Naive thymus-derived CD4-positive, alpha-beta T cell (primary cell): ENCODE measurements around the gene PHF20. TPM values are rescaled to one million over a fixed set of nuclear protein-coding genes. Genes with fewer than 3 reads are reported as not detected.
"Not testable (repeated sequence)": the region's sequence is repeated elsewhere in the genome, so short reads cannot be mapped to it uniquely, and the experiment has no call there.

Experiments used
- ATAC-seq: fragments of 150-1000 bp; cut with Tn5 transposase; 2 replicates; pipeline ENCODE4 v1.10.0; 2021; ENCODE audit warnings: mild to moderate bottlenecking, moderate library complexity
- CTCF ChIA-PET: fragments of 350-600 bp; sonication (Branson Sonifier 250); formaldehyde crosslinking; loops from one replicate; lab custom pipeline; 2021; ENCODE audit warnings: antibody characterized with exemption; lab: Charles Lee
- POLR2A ChIA-PET: fragments of 350-600 bp; sonication (Branson Sonifier 250); formaldehyde crosslinking; loops from one replicate; lab custom pipeline; 2021; ENCODE audit warnings: antibody characterized with exemption, inconsistent platforms; lab: Charles Lee
- DNase-seq, 9 donors: peaks; one replicate each; pipeline versions ENCODE4 v3.0.0 to v3.0.0-alpha.2; 2020 to 2022; ENCODE audit warnings: mixed read lengths in 1 of 9
- H3K27ac ChIP-seq: one replicate; pipeline ENCODE4 v1.7.0; 2013; ENCODE audit warnings: mild to moderate bottlenecking, low read depth, low read length, moderate library complexity
- H3K27me3 ChIP-seq, 2 donors: one replicate each; pipeline ENCODE4 v1.7.0; 2013; ENCODE audit warnings: low read length in 2 of 2, mild to moderate bottlenecking in 2 of 2, moderate library complexity in 2 of 2; ENCODE audit not compliant: control insufficient read depth in 2 of 2, insufficient read depth in 2 of 2
- H3K36me3 ChIP-seq, 3 experiments: 1 replicate in 2 of 3; 2 replicates in 1 of 3; pipeline ENCODE4 v1.7.0; 2013; ENCODE audit warnings: low read length in 3 of 3, mild to moderate bottlenecking in 3 of 3, moderate library complexity in 1 of 3; ENCODE audit not compliant: insufficient read depth in 3 of 3, control insufficient read depth in 2 of 3
- H3K4me1 ChIP-seq, 2 donors: one replicate each; pipeline ENCODE4 v1.7.0; 2013; ENCODE audit warnings: low read length in 2 of 2, mild to moderate bottlenecking in 2 of 2, moderate library complexity in 1 of 2; ENCODE audit not compliant: control insufficient read depth in 2 of 2, insufficient read depth in 2 of 2
- H3K4me3 ChIP-seq: 2 replicates; pipeline ENCODE4 v1.7.0; 2013; ENCODE audit warnings: mild to moderate bottlenecking, low read length
- H3K9me3 ChIP-seq, 3 experiments: 1 replicate in 2 of 3; 2 replicates in 1 of 3; pipeline ENCODE4 v1.7.0; 2013; ENCODE audit warnings: low read length in 3 of 3; ENCODE audit not compliant: control insufficient read depth in 2 of 3
- H3K27ac Mint-ChIP-seq, 9 donors: one replicate each; pipeline ENCODE4 v1.8.0; 2020 to 2022; ENCODE audit warnings: mixed read lengths in 9 of 9, mild to moderate bottlenecking in 8 of 9, moderate library complexity in 5 of 9, inconsistent platforms in 2 of 9
- H3K27me3 Mint-ChIP-seq, 5 donors: one replicate each; pipeline ENCODE4 v1.8.0; 2021 to 2022; ENCODE audit warnings: mixed read lengths in 5 of 5, mild to moderate bottlenecking in 1 of 5
- H3K36me3 Mint-ChIP-seq, 5 donors: one replicate each; pipeline ENCODE4 v1.8.0; 2020 to 2022; ENCODE audit warnings: mixed read lengths in 5 of 5, mild to moderate bottlenecking in 3 of 5, inconsistent platforms in 1 of 5
- H3K4me1 Mint-ChIP-seq, 7 donors: one replicate each; pipeline ENCODE4 v1.8.0; 2020 to 2022; ENCODE audit warnings: mixed read lengths in 7 of 7, mild to moderate bottlenecking in 3 of 7, inconsistent platforms in 1 of 7
- H3K4me3 Mint-ChIP-seq, 10 donors: one replicate each; pipeline ENCODE4 v1.8.0; 2020 to 2022; ENCODE audit warnings: mild to moderate bottlenecking in 10 of 10, mixed read lengths in 10 of 10, moderate library complexity in 6 of 10, inconsistent platforms in 2 of 10
- H3K9me3 Mint-ChIP-seq, 11 donors: one replicate each; pipeline ENCODE4 v1.8.0; 2020 to 2022; ENCODE audit warnings: mixed read lengths in 11 of 11, mild to moderate bottlenecking in 4 of 11, inconsistent platforms in 1 of 11, moderate library complexity in 1 of 11
- intact Hi-C, 2 donors: fragments of 100-400 bp; cut with micrococcal nuclease; formaldehyde crosslinking; loops; one replicate each; pipeline ENCODE4 v1.15.1; 2023
- polyA plus RNA-seq, 2 donors: library from polyadenylated mRNA; unstranded; fragments of 300-500 nt; fragmentation: Illumina TruSeq; gene quantifications; one replicate each; pipeline ENCODE4 v1.2.3, GENCODE V29; 2021
- total RNA-seq, 6 experiments: library from RNA in 5 of 6; stranded (reverse) in 5 of 6; gene quantifications; 1 replicate in 5 of 6; 2 replicates in 1 of 6; pipeline ENCODE4 v1.2.3 and lab custom pipeline; 2021 to 2026

PHF20 gene
- total and polyA plus RNA-seq, 7 experiments from 2014 or later = 57.5 to 157 (median 99.9) TPM

DNA sequence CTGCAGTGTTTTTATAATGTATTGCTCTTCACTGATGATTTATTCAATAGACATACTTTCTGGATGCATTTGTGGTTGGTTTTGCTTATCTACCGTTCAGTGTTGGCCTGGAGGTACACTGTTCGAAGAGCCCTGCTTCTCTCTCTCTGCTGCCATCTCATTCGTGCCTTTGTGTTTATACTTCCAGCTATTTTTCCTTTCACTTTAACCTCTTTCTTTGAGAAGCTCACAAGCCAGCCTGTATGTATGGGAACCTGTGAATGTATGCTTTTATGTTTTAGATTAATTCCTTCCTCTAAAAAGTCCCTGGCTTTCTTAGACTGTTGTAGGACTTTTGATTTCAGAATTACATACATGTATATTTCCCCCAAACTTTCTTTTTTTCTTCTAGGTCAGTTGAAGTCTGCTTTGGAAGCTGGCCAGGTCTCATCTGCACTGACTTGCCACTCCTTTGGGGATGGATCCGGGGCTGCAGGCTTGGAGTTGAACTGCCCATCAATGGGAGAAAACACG lies 99.5 kb downstream of the PHF20 start:
- intact Hi-C loops = no loop called here
- POLR2A ChIA-PET = no interaction called here
- Mint-ChIP-seq H3K36me3 (peaks cover 0 to 27% (median 9%) of the 10 kb centered on the region in 5 donors), H3K4me3 (no peak overlapping the region), H3K9me3 (no peaks in the 10 kb centered on the region), H3K27ac (peak overlapping the region in 4 of 9 donors; percentile 22 to 82 (median 45)), H3K27me3 (no peaks in the 10 kb centered on the region), H3K4me1 (peaks cover 0 to 9% (median 4%) of the 10 kb centered on the region in 7 donors)
- Histone ChIP-seq H3K9me3 (no peaks in the 10 kb centered on the region), H3K27ac (no peak overlapping the region), H3K36me3 (peaks cover 0 to 30% (median 0%) of the 10 kb centered on the region in 3 experiments), H3K27me3 (no peaks in the 10 kb centered on the region), H3K4me3 (no peak overlapping the region), H3K4me1 (no peaks in the 10 kb centered on the region)
- CTCF ChIA-PET = interaction anchor here (0.6 to 0.7 kb wide), 2 partner anchors 14 to 1165 kb away, joined by 3 to 5 read pairs; no protein-coding TSS in a partner anchor
- ATAC-seq = no peak
- DNase-seq = no peak

DNA sequence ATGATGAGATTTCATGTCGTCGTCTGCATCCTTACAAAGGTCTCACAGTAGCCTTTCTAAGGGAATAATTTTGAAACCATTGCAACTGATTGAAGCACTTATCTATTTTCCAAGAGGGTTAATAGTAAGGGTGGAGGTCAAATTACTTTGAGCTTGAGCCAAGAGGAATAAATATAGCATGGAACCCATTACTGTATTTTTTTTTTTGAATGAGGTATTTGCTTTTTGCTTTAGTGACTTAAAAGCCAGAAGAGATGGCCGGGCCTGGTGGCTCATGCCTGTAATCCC lies 104.2 kb downstream of the PHF20 start:
- Histone ChIP-seq H3K36me3 (peaks cover 0 to 12% (median 0%) of the 10 kb centered on the region in 3 experiments), H3K4me3 (no peak overlapping the region), H3K9me3 (no peaks in the 10 kb centered on the region), H3K4me1 (no peaks in the 10 kb centered on the region), H3K27ac (no peak overlapping the region), H3K27me3 (no peaks in the 10 kb centered on the region)
- H3K36me3 Mint-ChIP-seq = peaks cover 4 to 27% (median 7%) of the 10 kb centered on the region in 5 donors
- CTCF ChIA-PET = interaction anchor here (0.6 to 0.7 kb wide), 2 partner anchors 10 to 351 kb away, joined by 3 read pairs; no protein-coding TSS in a partner anchor
- DNase-seq (no peak), ATAC-seq (no peak)
- POLR2A ChIA-PET = no interaction called here
- peak overlapping the region in 2 of 9 donors; percentile 19 to 33 for H3K27ac Mint-ChIP-seq
- peaks cover 6 to 25% (median 14%) of the 10 kb centered on the region in 7 donors for H3K4me1 Mint-ChIP-seq
- no peak overlapping the region for H3K4me3 Mint-ChIP-seq
- no peaks in the 10 kb centered on the region for H3K9me3 Mint-ChIP-seq
- H3K27me3 Mint-ChIP-seq = no peaks in the 10 kb centered on the region
- intact Hi-C loops = loop anchor here in 1 of 2 donors (2.0 kb wide), 1 partner anchor 13 kb away; no protein-coding TSS in a partner anchor

DNA sequence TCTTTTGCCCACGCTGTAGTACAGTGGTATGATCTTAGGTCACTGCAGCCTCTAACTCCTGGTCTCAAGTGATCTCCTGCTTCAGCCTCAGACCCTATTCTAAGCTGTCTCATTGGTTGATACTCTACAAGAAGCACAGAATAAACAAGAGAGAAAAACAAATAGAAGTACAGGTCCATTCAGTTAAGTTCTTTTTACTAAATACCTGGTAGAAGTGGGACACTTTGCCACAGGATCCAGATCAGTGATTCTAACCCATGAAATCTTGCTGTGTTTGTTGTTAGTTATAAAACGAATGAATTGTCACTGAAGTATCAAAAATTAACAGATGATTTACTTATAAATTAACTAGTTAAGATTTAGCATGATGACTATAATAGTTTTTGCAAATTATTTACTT lies 105.8 kb downstream of the PHF20 start:
- no peak overlapping the region for H3K27ac ChIP-seq
- Mint-ChIP-seq H3K4me3 (no peak overlapping the region), H3K4me1 (peaks cover 6 to 25% (median 12%) of the 10 kb centered on the region in 7 donors), H3K9me3 (no peaks in the 10 kb centered on the region), H3K36me3 (peaks cover 4 to 20% (median 7%) of the 10 kb centered on the region in 5 donors), H3K27ac (peak overlapping the region in 6 of 9 donors; percentile 14 to 85 (median 65)), H3K27me3 (no peaks in the 10 kb centered on the region)
- ChIA-PET CTCF (interaction anchor here (0.6 kb wide), 1 partner anchor 171 kb away, joined by 3 read pairs; no protein-coding TSS in a partner anchor), POLR2A (interaction anchor here (0.7 to 1.1 kb wide), 2 partner anchors 135 to 193 kb away, joined by 3 to 5 read pairs; partner anchors contain the start of gene RBM39)
- H3K27me3 ChIP-seq = no peaks in the 10 kb centered on the region
- H3K4me1 ChIP-seq = no peaks in the 10 kb centered on the region
- intact Hi-C loops = loop anchor here in 1 of 2 donors (2.0 kb wide), 1 partner anchor 15 kb away; no protein-coding TSS in a partner anchor
- no peaks in the 10 kb centered on the region for H3K9me3 ChIP-seq
- ATAC-seq = no peak
- peaks cover 0 to 5% (median 0%) of the 10 kb centered on the region in 3 experiments for H3K36me3 ChIP-seq
- no peak overlapping the region for H3K4me3 ChIP-seq
- no peak for DNase-seq

DNA sequence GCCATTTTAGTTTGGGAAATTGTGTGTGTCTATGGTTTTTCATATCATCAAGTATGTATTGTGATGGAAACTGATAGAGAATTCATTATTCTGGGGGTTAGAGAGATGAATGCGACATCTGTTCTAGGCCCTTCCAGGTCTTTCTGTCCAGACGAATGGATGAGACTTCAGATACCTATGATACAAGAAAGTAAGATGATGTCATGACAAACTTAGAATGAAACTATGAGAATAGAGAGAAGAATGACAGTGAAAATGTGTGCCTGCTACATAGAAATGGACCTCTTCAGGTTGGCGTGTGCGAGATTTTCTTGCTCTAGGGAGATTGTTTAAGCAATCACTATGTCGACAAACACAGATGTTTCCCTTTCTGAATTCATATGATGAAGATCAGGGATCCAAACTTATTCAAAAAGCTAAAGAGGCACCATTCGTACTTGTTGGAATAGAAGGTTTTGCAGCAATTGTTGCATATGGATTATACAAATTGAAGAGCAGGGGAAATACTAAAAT lies 106.4 kb downstream of the PHF20 start:
- POLR2A ChIA-PET = interaction anchor here (0.7 to 1.1 kb wide), 2 partner anchors 136 to 194 kb away, joined by 3 to 5 read pairs; partner anchors contain the start of gene RBM39
- Mint-ChIP-seq H3K4me3 (no peak overlapping the region), H3K27ac (peak overlapping the region in 4 of 9 donors; percentile 1 to 35 (median 11)), H3K4me1 (peaks cover 6 to 25% (median 12%) of the 10 kb centered on the region in 7 donors), H3K27me3 (no peaks in the 10 kb centered on the region), H3K36me3 (peaks cover 4 to 17% (median 5%) of the 10 kb centered on the region in 5 donors), H3K9me3 (no peaks in the 10 kb centered on the region)
- intact Hi-C loops = no loop called here
- CTCF ChIA-PET = no interaction called here
- ATAC-seq (no peak), DNase-seq (no peak)
- Histone ChIP-seq H3K27me3 (no peaks in the 10 kb centered on the region), H3K27ac (no peak overlapping the region), H3K4me3 (no peak overlapping the region), H3K36me3 (peaks cover 0 to 5% (median 0%) of the 10 kb centered on the region in 3 experiments), H3K4me1 (no peaks in the 10 kb centered on the region), H3K9me3 (no peaks in the 10 kb centered on the region)

DNA sequence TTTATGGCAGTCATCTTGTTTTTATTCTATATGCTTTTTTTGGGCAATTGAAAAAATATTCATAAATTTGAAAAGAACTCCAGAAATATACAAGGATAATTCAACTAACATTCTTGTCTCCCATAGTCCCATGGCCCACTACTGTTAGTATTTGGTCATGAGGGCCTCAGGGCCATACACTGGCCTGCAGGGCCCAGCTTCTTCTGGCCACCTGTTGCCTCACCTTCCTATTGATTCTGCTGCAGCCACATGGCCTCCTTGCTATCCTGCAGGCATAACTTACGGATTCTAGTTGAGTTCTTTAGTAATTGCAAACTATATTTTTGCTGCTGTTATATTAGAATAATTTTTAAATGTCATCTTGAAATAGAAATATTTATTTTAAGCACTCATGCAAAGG lies 109.9 kb downstream of the PHF20 start:
- CTCF ChIA-PET = interaction anchor here (4.0 kb wide), 1 partner anchor 418 kb away, joined by 22 read pairs; no protein-coding TSS in a partner anchor
- H3K9me3 Mint-ChIP-seq = no peaks in the 10 kb centered on the region
- no peak overlapping the region for H3K4me3 Mint-ChIP-seq
- H3K36me3 Mint-ChIP-seq = peaks cover 0 to 13% (median 4%) of the 10 kb centered on the region in 5 donors
- Histone ChIP-seq H3K4me3 (no peak overlapping the region), H3K9me3 (no peaks in the 10 kb centered on the region), H3K4me1 (no peaks in the 10 kb centered on the region), H3K27ac (no peak overlapping the region), H3K27me3 (no peaks in the 10 kb centered on the region), H3K36me3 (peaks cover 0 to 6% (median 0%) of the 10 kb centered on the region in 3 experiments)
- H3K4me1 Mint-ChIP-seq = peaks cover 12 to 31% (median 18%) of the 10 kb centered on the region in 7 donors
- peak overlapping the region in 5 of 9 donors; percentile 10 to 58 (median 36) for H3K27ac Mint-ChIP-seq
- POLR2A ChIA-PET = no interaction called here
- H3K27me3 Mint-ChIP-seq = no peaks in the 10 kb centered on the region
- intact Hi-C loops = loop anchor here in 1 of 2 donors (10.0 kb wide), 1 partner anchor 137 kb away; the partner anchor contains the start of gene RBM39
- ATAC-seq = no peak
- DNase-seq = no peak

DNA sequence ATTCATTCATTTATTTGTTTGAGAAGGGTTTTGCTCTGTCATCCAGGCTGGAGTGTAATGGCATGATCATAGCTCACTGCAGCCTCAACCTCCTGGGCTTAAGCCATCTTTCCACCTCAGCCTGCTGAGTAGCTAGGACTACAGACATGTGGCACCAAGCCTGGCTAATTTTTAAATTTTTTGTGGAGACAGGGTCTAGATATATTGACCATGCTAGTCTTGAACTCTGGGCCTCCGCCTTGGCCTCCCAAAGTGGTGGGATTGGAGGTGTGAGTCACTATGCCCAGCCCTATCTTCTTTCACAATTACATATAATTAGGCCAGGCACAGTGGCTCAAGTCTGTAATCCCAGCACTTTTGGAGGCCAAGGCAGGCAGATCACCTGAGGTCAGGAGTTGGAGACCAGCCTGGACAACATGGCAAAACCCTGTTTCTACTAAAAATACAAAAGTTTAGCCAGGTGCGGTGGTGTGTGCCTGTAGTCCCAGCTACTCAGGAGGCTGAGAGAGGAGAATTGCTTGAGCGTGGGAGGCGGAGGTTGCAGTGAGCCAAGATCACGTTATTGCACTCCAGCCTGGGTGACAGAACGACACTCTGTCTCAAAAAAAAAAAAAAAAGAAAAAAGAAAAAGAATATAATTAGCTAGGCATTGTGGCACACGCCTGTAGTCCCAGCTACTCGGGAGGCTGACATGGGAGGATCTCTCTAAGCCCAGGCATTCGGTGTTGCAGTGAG lies 110.8 kb downstream of the PHF20 start:
- H3K4me3 ChIP-seq, H3K9me3 ChIP-seq, H3K4me1 ChIP-seq, DNase-seq, ATAC-seq, H3K27me3 ChIP-seq, H3K9me3 Mint-ChIP-seq, H3K27me3 Mint-ChIP-seq, H3K27ac ChIP-seq: not testable (repeated sequence)
- ChIA-PET CTCF (interaction anchor here (0.6 to 4.0 kb wide), 5 partner anchors 54 to 1789 kb away, joined by 3 to 22 read pairs (median 4); no protein-coding TSS in a partner anchor), POLR2A (interaction anchor here (0.8 kb wide), 1 partner anchor 141 kb away, joined by 4 read pairs; the partner anchor contains the start of gene RBM39)
- peaks cover 12 to 30% (median 20%) of the 10 kb centered on the region in 7 donors for H3K4me1 Mint-ChIP-seq
- peaks cover 0 to 13% (median 4%) of the 10 kb centered on the region in 5 donors for H3K36me3 Mint-ChIP-seq
- peak overlapping the region in 1 of 9 donors; percentile 59 for H3K27ac Mint-ChIP-seq
- intact Hi-C loops = loop anchor here in 1 of 2 donors (10.0 kb wide), 1 partner anchor 138 kb away; the partner anchor contains the start of gene RBM39
- H3K36me3 ChIP-seq = peaks cover 0 to 15% (median 0%) of the 10 kb centered on the region in 3 experiments
- peak overlapping the region in 1 of 10 donors; percentile 29 for H3K4me3 Mint-ChIP-seq
